Thoracic aorta (tissue), 2 donors: Measurements from ENCODE around the gene KRT83. TPM values are rescaled to one million over a fixed set of nuclear protein-coding genes. Genes with fewer than 3 reads are reported as not detected.

Experiments used
- ATAC-seq: fragments of 150-250 bp; one replicate; pipeline ENCODE4 v1.8.0; 2017; ENCODE audit warnings: low read depth; ENCODE audit not compliant: insufficient number of reproducible peaks, low FRiP score
- DNase-seq: peaks from one replicate; pipeline ENCODE4 v3.0.0-alpha.2; 2020; ENCODE audit warnings: low spot score
- H3K27ac ChIP-seq, 2 donors: fragments of 200-600 bp; sonication (generic); 1 replicate in 1 of 2; 2 replicates in 1 of 2; pipeline ENCODE4 v1.5.1; 2016; ENCODE audit warnings: mild to moderate bottlenecking in 2 of 2, moderate library complexity in 2 of 2
- H3K27me3 ChIP-seq: fragments of 200-600 bp; sonication (generic); replicated peaks from 2 replicates; pipeline ENCODE4 v1.6.0; 2016; ENCODE audit warnings: mild to moderate bottlenecking; ENCODE audit not compliant: insufficient read depth
- H3K36me3 ChIP-seq: fragments of 200-600 bp; sonication (generic); one replicate; pipeline ENCODE4 v1.5.1; 2016
- H3K4me1 ChIP-seq, 2 donors: fragments of 200-600 bp; sonication (generic); 1 replicate in 1 of 2; 2 replicates in 1 of 2; pipeline versions ENCODE4 v1.5.1 to v1.6.0; 2016; ENCODE audit warnings: low read depth in 2 of 2, mild to moderate bottlenecking in 1 of 2; ENCODE audit not compliant: control insufficient read depth in 1 of 2
- H3K4me3 ChIP-seq: fragments of 200-600 bp; sonication (generic); 2 replicates; pipeline ENCODE4 v1.5.1; 2016; ENCODE audit warnings: mild to moderate bottlenecking
- H3K9me3 ChIP-seq: fragments of 200-600 bp; sonication (generic); 2 replicates; pipeline ENCODE4 v1.5.1; 2016
- total RNA-seq, 2 donors: library from RNA; depleted of rRNA; stranded (reverse); fragments of >200 nt; gene quantifications; one replicate each; pipeline versions ENCODE4 v1.1.0 to v1.2.3, GENCODE V29; 2016
- TF ChIP-seq, protein P1 (sequence below): fragments of 200-600 bp; sonication (generic); IDR thresholded peaks from one replicate; pipeline ENCODE4 v1.5.1; 2019; ENCODE audit warnings: antibody characterized with exemption

The KRT83 gene
- total RNA-seq, 2 donors from 2014 or later, result not detected

DNA sequence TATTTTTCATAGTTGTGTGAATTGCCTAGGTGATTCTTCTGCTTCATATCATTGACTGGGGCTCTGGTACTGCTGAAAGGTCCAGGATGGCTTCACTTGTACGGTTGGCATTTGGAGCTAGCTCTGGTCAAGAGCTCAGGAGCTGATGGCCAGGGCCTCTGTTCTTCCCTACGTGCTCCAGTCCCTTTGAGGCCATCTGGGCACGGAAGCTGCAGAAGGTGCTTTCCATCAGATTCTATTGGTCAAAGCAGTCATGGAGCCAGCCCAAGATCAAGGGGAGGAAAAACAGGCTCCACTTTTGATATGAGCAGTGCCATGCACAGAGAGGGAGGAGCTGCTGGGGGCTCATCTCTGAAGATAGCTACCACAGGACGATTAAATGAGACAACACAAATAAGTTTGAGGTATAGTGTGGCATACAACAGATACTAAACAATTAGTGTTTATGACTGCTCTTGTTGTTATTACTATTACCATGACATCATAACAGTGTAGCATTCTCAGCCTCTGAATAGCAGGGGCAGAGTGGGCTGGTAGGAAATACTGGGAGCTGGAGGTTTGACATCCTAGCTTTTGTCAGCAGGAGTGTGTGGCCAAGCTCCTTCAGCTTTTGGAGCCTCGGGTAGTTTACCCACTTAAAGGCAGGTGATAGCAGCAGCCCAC lies 10.4 kb downstream of the KRT83 start:
- Histone ChIP-seq H3K4me3 (no peak overlapping the region), H3K27me3 (no peaks in the 10 kb centered on the region), H3K4me1 (peaks cover 4 to 5% of the 10 kb centered on the region in 2 donors), H3K9me3 (no peaks in the 10 kb centered on the region), H3K36me3 (no peaks in the 10 kb centered on the region), H3K27ac (no peak overlapping the region)
- DNase-seq (no peak), ATAC-seq (no peak)
- TF ChIP-seq, protein P1, sequence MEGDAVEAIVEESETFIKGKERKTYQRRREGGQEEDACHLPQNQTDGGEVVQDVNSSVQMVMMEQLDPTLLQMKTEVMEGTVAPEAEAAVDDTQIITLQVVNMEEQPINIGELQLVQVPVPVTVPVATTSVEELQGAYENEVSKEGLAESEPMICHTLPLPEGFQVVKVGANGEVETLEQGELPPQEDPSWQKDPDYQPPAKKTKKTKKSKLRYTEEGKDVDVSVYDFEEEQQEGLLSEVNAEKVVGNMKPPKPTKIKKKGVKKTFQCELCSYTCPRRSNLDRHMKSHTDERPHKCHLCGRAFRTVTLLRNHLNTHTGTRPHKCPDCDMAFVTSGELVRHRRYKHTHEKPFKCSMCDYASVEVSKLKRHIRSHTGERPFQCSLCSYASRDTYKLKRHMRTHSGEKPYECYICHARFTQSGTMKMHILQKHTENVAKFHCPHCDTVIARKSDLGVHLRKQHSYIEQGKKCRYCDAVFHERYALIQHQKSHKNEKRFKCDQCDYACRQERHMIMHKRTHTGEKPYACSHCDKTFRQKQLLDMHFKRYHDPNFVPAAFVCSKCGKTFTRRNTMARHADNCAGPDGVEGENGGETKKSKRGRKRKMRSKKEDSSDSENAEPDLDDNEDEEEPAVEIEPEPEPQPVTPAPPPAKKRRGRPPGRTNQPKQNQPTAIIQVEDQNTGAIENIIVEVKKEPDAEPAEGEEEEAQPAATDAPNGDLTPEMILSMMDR, result no peak

- H3K4me3 ChIP-seq, result peak overlapping the region; percentile 72
- no peaks in the 10 kb centered on the region for H3K36me3 ChIP-seq
- no peak for ATAC-seq
- peak overlapping the region in 1 of 2 donors; percentile 65 for H3K27ac ChIP-seq
- TF ChIP-seq, protein P1, result no peak
- no peak for DNase-seq
- H3K9me3 ChIP-seq, result no peaks in the 10 kb centered on the region
- peaks cover 4 to 5% of the 10 kb centered on the region in 2 donors for H3K4me1 ChIP-seq
- no peaks in the 10 kb centered on the region for H3K27me3 ChIP-seq
These were observed 12.3 kb downstream of the KRT83 start for GRCh38 chr12:52308806-52309425.

GRCh38 chr12:52307836-52308805 lies 13.1 kb downstream of the KRT83 start:
- peak; percentile 73 for ATAC-seq
- H3K4me1 ChIP-seq, result peaks cover 4 to 5% of the 10 kb centered on the region in 2 donors
- peak overlapping the region; percentile 72 for H3K4me3 ChIP-seq
- peak overlapping the region in 1 of 2 donors; percentile 65 for H3K27ac ChIP-seq
- no peaks in the 10 kb centered on the region for H3K9me3 ChIP-seq
- H3K36me3 ChIP-seq, result no peaks in the 10 kb centered on the region
- no peak for DNase-seq
- H3K27me3 ChIP-seq, result no peaks in the 10 kb centered on the region
- TF ChIP-seq, protein P1, result peak; percentile 67

DNA sequence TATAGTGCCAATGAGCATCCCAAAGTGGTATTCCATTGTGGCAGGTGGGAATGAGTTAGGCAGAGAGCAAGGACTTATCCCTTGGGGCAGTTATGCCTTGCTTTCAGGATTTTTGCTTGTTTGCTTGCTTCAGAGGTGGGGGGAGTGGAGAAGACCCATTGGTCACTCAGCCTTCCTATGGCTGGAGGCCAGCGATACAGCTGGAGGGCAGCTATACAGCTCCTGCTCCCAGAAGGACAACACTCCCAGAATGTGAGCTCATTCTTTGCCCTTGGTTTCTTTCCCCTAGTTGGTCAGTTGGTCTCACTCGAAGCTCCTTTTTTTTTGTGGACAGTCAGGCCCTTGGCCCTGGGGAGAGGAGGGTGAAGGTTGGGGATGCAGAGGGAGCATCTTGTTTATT lies 14.5 kb downstream of the KRT83 start:
- peaks cover 4 to 5% of the 10 kb centered on the region in 2 donors for H3K4me1 ChIP-seq
- H3K9me3 ChIP-seq, result no peaks in the 10 kb centered on the region
- DNase-seq (no peak), ATAC-seq (no peak)
- no peaks in the 10 kb centered on the region for H3K36me3 ChIP-seq
- no peak overlapping the region for H3K27ac ChIP-seq
- H3K4me3 ChIP-seq, result no peak overlapping the region
- no peaks in the 10 kb centered on the region for H3K27me3 ChIP-seq
- TF ChIP-seq, protein P1, result no peak
